NT2/D1 (cell line): ENCODE data around the gene SF3B3.

Experiments used
- SUZ12 ChIP-seq: IDR thresholded peaks from 2 replicates; pipeline ENCODE4 v1.6.1; 2011; ENCODE audit not compliant: insufficient read length, insufficient read depth; ENCODE audit errors: extremely low read depth
- ZNF274 ChIP-seq: IDR thresholded peaks from 2 replicates; pipeline ENCODE4 v1.6.1; 2011; ENCODE audit warnings: mild to moderate bottlenecking, low read depth, low read length

- TF ChIP-seq ZNF274: no peak
- no peak for TF ChIP-seq SUZ12
These were observed 11.8 kb upstream of the SF3B3 start for GRCh38 chr16:70511833-70512232.
